Thyroid gland (tissue), 4 donors: ENCODE data around the gene SPOP.

Source experiments
- CTCF ChIP-seq, 6 experiments: fragments of 200-600 bp in 3 of 6; fragments of 450-650 bp in 3 of 6; sonication (generic) in 3 of 6; IDR thresholded peaks; one replicate each; pipeline ENCODE4 v1.5.1; 2016 to 2019; ENCODE audit warnings: antibody characterized with exemption in 6 of 6, mild to moderate bottlenecking in 2 of 6, inconsistent platforms in 1 of 6, moderate library complexity in 1 of 6
- POLR2A ChIP-seq, 2 donors: fragments of 450-650 bp; IDR thresholded peaks; one replicate each; pipeline ENCODE4 v1.6.1; 2017; ENCODE audit warnings: antibody characterized with exemption in 2 of 2, mild to moderate bottlenecking in 2 of 2, moderate library complexity in 1 of 2

DNA sequence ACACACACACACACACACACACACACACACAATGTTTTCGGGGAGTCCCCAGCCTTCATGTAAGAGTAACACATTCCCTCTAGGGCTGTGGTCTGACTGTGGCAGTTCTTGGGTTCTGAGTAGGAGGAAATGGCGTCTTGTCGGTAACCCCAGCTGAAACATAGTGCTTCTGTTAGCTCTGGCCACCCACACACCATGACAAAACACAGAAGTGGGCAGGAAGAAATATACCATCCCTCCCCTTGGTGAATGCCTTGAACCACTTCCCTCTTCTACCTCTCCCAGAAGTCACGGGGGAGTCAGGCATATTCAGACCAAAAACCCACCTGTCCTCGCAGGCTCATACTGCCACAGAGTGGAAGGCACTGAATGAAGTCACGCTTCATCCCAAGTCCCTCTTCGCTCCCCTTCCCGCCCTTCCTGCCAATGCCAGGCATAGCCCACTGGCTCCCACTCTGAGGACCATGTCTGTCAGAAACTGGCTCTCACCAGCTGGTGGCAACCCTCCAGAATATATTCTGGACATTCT, 18.4 kb upstream of the SPOP start:
- TF ChIP-seq CTCF (IDR thresholded peaks at IDR 0.05) = no peak
- no peak for TF ChIP-seq POLR2A (IDR thresholded peaks at IDR 0.05)
